ELF-1 (cell line): Measurements from ENCODE around the gene OGDH.
"Not testable (repeated sequence)": the region's sequence is repeated elsewhere in the genome, so short reads cannot be mapped to it uniquely, and the experiment has no call there.

Source experiments
- DNase-seq: peaks from one replicate; pipeline ENCODE4 v3.0.0-alpha.2; 2016; ENCODE audit warnings: low read depth, low spot score

The OGDH gene

GRCh38 chr7:44667190-44667589, 60.8 kb downstream of the OGDH start:
- DNase-seq: no peak

- DNase-seq: no peak
Observed at GRCh38 chr7:44671069-44671468, 64.6 kb downstream of the OGDH start.

GRCh38 chr7:44673324-44673723, 66.9 kb downstream of the OGDH start:
- no peak for DNase-seq

- no peak for DNase-seq
Observed at GRCh38 chr7:44673771-44674170, 67.3 kb downstream of the OGDH start.

- DNase-seq: no peak
Observed at GRCh38 chr7:44674381-44674780, 68.0 kb downstream of the OGDH start.

GRCh38 chr7:44676776-44677175, 70.3 kb downstream of the OGDH start:
- DNase-seq: no peak

- DNase-seq: no peak
Observed at GRCh38 chr7:44678101-44678470, 71.7 kb downstream of the OGDH start.

GRCh38 chr7:44678471-44679179, 72.2 kb downstream of the OGDH start:
- DNase-seq: no peak

GRCh38 chr7:44681645-44682044, 75.2 kb downstream of the OGDH start:
- DNase-seq: no peak

GRCh38 chr7:44685723-44686122, 79.3 kb downstream of the OGDH start:
- DNase-seq: no peak

GRCh38 chr7:44689427-44689826, 83.0 kb downstream of the OGDH start:
- DNase-seq: no peak

GRCh38 chr7:44693641-44694313, 87.3 kb downstream of the OGDH start:
- DNase-seq: no peak

GRCh38 chr7:44694326-44694725, 87.9 kb downstream of the OGDH start:
- DNase-seq: no peak

GRCh38 chr7:44694766-44695165, 88.3 kb downstream of the OGDH start:
- no peak for DNase-seq

GRCh38 chr7:44695756-44696155, 89.3 kb downstream of the OGDH start:
- DNase-seq: no peak

- no peak for DNase-seq
Observed at GRCh38 chr7:44696728-44697127, 90.3 kb downstream of the OGDH start.

- DNase-seq: no peak
Observed at GRCh38 chr7:44697136-44698045, 91.0 kb downstream of the OGDH start.

GRCh38 chr7:44698046-44698580, 91.7 kb downstream of the OGDH start:
- DNase-seq: no peak

- not testable (repeated sequence) for DNase-seq
Observed at GRCh38 chr7:44699598-44699997, 93.2 kb downstream of the OGDH start.

GRCh38 chr7:44700322-44700721, 93.9 kb downstream of the OGDH start:
- no peak for DNase-seq

GRCh38 chr7:44703391-44703790, 97.0 kb downstream of the OGDH start:
- not testable (repeated sequence) for DNase-seq

GRCh38 chr7:44703921-44704320, 97.5 kb downstream of the OGDH start:
- DNase-seq: no peak
